22Rv1 (cell line): ENCODE data around the gene DTX2.

Source experiments
- ZFX ChIP-seq: fragments of 450-650 bp; IDR thresholded peaks from 2 replicates; pipeline ENCODE4 v1.6.1; 2017; ENCODE audit warnings: antibody characterized with exemption, borderline replicate concordance
- TF ChIP-seq, protein P1 (sequence below): fragments of 450-650 bp; IDR thresholded peaks from 2 replicates; pipeline ENCODE4 v1.5.1; 2017; ENCODE audit warnings: mild to moderate bottlenecking

- TF ChIP-seq, protein P1, sequence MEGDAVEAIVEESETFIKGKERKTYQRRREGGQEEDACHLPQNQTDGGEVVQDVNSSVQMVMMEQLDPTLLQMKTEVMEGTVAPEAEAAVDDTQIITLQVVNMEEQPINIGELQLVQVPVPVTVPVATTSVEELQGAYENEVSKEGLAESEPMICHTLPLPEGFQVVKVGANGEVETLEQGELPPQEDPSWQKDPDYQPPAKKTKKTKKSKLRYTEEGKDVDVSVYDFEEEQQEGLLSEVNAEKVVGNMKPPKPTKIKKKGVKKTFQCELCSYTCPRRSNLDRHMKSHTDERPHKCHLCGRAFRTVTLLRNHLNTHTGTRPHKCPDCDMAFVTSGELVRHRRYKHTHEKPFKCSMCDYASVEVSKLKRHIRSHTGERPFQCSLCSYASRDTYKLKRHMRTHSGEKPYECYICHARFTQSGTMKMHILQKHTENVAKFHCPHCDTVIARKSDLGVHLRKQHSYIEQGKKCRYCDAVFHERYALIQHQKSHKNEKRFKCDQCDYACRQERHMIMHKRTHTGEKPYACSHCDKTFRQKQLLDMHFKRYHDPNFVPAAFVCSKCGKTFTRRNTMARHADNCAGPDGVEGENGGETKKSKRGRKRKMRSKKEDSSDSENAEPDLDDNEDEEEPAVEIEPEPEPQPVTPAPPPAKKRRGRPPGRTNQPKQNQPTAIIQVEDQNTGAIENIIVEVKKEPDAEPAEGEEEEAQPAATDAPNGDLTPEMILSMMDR: no peak
- TF ChIP-seq ZFX: no peak
These were observed 43.9 kb downstream of the DTX2 start for GRCh38 chr7:76505168-76506080.
